ENCODE data around the gene RPUSD2.

Gene RPUSD2

DNA sequence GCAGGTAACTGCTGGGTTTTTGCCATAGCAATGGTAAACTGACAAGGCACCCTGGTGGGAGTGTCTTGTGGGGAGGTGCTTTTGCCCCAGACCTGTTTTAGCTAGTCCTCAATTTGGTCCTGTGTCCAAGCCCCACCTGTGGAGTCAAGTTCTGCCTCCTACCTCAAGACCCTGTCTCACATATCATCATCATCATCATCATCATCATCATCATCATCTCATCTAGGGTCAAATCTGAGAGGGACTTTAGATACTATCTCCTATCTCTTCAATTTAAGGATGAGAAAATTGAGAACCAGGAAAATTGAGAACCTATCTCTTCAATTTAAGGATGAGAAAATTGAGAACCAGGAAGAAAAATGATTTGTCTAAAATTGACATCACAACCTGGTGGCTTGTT is 34.8 kb downstream of the RPUSD2 start:
- TF ChIP-seq, protein P1, sequence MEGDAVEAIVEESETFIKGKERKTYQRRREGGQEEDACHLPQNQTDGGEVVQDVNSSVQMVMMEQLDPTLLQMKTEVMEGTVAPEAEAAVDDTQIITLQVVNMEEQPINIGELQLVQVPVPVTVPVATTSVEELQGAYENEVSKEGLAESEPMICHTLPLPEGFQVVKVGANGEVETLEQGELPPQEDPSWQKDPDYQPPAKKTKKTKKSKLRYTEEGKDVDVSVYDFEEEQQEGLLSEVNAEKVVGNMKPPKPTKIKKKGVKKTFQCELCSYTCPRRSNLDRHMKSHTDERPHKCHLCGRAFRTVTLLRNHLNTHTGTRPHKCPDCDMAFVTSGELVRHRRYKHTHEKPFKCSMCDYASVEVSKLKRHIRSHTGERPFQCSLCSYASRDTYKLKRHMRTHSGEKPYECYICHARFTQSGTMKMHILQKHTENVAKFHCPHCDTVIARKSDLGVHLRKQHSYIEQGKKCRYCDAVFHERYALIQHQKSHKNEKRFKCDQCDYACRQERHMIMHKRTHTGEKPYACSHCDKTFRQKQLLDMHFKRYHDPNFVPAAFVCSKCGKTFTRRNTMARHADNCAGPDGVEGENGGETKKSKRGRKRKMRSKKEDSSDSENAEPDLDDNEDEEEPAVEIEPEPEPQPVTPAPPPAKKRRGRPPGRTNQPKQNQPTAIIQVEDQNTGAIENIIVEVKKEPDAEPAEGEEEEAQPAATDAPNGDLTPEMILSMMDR (IDR thresholded peaks at IDR 0.05; ENCODE audit: low read depth, low read length) = no peak
- no peak for DNase-seq (ENCODE audit: low read depth in 2 of 2)
- H3K4me3 ChIP-seq (replicated peaks in 1 of 2; ENCODE audit: low read depth in 2 of 2, low read length in 2 of 2) = no peak overlapping the region

DNA sequence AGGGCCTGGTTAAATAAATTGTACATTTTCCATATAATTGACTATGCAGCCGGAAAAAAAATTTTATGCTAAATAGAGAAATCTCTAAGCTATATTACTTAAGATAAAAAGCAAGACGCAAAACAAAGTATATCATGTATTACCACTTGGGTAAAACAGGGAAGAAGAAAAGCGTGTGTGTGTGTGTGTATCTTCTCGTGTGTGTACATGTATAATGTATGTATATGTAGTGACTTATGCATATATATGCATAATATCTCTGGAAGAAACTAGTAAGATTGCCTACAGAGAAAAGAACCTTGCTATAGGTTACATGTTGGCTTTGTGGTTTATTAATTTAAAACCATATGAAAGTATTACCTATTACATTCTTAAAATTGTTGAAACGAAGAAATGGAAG is 44.0 kb downstream of the RPUSD2 start:
- no peak for DNase-seq (ENCODE audit: low read depth in 2 of 2)
- TF ChIP-seq, protein P1 (IDR thresholded peaks at IDR 0.05; ENCODE audit: low read depth, low read length) = no peak
- no peak overlapping the region for H3K4me3 ChIP-seq (replicated peaks in 1 of 2; ENCODE audit: low read depth in 2 of 2, low read length in 2 of 2)

DNA sequence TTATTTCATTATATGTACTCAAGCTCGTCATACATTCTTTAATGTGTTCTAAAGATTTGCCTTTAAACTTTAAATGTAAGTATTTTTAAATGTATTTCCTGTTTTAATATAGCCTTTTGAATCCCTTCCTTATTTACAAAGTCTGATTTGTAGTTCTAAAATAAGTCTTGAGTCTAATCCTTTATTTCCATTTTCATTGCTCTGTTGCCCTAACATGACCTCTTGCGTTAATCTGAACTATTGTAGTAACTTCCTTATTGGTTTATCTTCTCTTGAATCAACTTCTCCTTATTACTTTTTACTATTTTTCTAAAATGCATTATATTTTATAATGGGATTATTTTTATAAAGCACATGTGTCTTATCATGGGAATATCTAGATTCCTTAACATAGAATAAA is 48.9 kb downstream of the RPUSD2 start:
- no peak overlapping the region for H3K4me3 ChIP-seq (replicated peaks in 1 of 2; ENCODE audit: low read depth in 2 of 2, low read length in 2 of 2)
- TF ChIP-seq, protein P1 (IDR thresholded peaks at IDR 0.05; ENCODE audit: low read depth, low read length) = no peak
- no peak for DNase-seq (ENCODE audit: low read depth in 2 of 2)

DNA sequence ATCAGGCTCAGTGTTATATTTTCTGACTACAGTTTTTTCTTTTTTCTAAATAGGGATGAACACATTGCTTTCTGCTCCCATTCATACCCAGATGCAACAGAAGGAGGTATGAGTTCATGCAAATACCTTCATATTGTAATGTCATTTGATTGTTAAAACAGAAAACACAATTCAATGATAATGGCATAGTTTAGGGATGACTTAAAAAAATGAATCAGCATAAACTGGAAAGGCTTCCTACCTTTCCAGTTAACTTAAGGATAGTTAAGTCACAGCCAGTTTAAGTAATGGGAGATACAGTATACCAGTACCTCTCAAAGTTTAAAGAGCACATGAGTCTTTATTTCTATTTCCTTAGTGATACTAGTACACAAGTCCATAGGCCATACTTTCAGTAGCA is 49.8 kb downstream of the RPUSD2 start:
- TF ChIP-seq, protein P1 (IDR thresholded peaks at IDR 0.05; ENCODE audit: low read depth, low read length) = no peak
- DNase-seq (ENCODE audit: low read depth in 2 of 2) = peak in 1 of 2 donors; percentile 45
- no peak overlapping the region for H3K4me3 ChIP-seq (replicated peaks in 1 of 2; ENCODE audit: low read depth in 2 of 2, low read length in 2 of 2)

DNA sequence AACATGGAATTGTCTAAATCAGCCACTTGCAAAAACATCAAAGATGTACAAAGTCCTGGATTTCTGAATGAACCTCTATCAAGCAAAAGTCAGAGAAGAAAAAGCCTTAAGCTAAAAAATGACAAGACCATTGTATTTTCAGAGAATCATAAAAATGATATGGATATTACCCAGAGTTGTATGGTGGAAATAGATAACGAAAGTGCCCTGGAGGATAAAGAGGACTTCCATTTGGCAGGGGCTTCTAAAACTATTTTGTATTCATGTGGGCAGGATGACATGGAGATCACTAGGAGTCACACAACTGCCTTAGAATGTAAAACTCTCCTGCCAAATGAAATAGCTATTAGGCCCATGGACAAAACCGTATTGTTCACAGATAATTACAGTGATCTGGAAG is 54.3 kb downstream of the RPUSD2 start:
- no peak for DNase-seq (ENCODE audit: low read depth in 2 of 2)
- TF ChIP-seq, protein P1 (IDR thresholded peaks at IDR 0.05; ENCODE audit: low read depth, low read length) = no peak
- H3K4me3 ChIP-seq (replicated peaks in 1 of 2; ENCODE audit: low read depth in 2 of 2, low read length in 2 of 2) = no peak overlapping the region

All from cardiac fibroblast (primary cell).